ENCODE measurements around the gene METAP1.
"Not testable (repeated sequence)": the region's sequence is repeated elsewhere in the genome, so short reads cannot be mapped to it uniquely, and the experiment has no call there.

Gene METAP1

DNA sequence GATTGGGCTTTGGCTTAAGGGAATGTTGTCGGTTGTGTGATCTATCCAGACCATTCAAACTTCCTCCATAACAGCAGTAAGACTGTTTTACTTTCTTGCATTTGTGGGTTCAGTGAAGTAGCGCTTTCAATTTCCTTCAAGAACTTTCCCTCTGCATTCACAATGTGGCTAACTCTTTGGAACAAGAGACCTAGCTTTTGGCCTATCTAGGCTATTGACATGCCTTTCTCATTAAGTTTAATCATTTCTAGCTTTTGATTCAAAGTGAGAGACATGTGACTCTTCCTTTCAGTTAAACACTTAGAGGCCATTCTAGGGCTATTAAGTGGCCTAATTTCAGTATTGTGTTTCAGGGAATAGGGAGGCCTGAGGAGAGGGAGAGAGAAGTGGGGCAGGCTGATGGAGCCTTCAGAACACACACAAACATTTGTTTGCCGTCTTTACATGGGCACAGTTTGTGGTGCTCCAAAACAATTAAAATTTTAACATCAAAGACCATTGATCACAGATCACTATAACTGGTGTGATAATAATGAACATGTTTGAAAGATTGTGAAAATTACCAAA lies 59.0 kb downstream of the METAP1 start:
- in situ Hi-C loops (cut with MboI; ENCODE audit: low sequenced_read_pairs), result no loop called here

DNA sequence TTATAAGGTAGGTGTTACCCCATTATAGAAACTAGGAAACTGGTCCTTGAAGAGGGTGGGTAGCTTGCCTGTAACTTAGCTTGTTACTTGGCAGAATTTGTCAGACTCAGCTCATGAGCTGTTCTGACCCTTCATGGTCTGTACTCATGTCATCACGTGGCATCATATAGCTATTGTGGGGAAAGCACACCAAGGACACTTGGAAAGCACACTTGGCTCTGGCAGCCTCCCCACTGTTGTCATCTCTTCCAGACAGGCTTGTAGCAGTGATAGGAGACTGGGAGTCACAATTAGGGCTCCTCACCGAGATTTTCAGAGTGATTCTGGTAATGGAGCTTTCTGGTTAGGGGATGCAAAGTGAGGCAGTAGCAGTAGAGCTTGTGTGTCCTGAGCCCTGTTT lies 62.7 kb downstream of the METAP1 start:
- in situ Hi-C loops (cut with MboI; ENCODE audit: low sequenced_read_pairs), result no loop called here

GRCh38 chr4:99059550-99059949 lies 64.0 kb downstream of the METAP1 start:
- in situ Hi-C loops (cut with MboI; ENCODE audit: low sequenced_read_pairs), result no loop called here

GRCh38 chr4:99061048-99061700 lies 65.7 kb downstream of the METAP1 start:
- in situ Hi-C loops (cut with MboI; ENCODE audit: low sequenced_read_pairs), result no loop called here

GRCh38 chr4:99062120-99062519 lies 66.6 kb downstream of the METAP1 start:
- in situ Hi-C loops (cut with MboI; ENCODE audit: low sequenced_read_pairs), result no loop called here

GRCh38 chr4:99065521-99065920 lies 70.0 kb downstream of the METAP1 start:
- in situ Hi-C loops (cut with MboI; ENCODE audit: low sequenced_read_pairs), result not testable (repeated sequence)

- in situ Hi-C loops (cut with MboI; ENCODE audit: low sequenced_read_pairs), result no loop called here
These were observed 72.1 kb downstream of the METAP1 start for GRCh38 chr4:99067617-99068016.

- in situ Hi-C loops (cut with MboI; ENCODE audit: low sequenced_read_pairs), result no loop called here
These were observed 75.6 kb downstream of the METAP1 start for GRCh38 chr4:99071159-99071558.

- in situ Hi-C loops (cut with MboI; ENCODE audit: low sequenced_read_pairs), result no loop called here
These were observed 79.3 kb downstream of the METAP1 start for GRCh38 chr4:99074816-99075215.

GRCh38 chr4:99076292-99076976 lies 80.9 kb downstream of the METAP1 start:
- in situ Hi-C loops (cut with MboI; ENCODE audit: low sequenced_read_pairs), result no loop called here

DNA sequence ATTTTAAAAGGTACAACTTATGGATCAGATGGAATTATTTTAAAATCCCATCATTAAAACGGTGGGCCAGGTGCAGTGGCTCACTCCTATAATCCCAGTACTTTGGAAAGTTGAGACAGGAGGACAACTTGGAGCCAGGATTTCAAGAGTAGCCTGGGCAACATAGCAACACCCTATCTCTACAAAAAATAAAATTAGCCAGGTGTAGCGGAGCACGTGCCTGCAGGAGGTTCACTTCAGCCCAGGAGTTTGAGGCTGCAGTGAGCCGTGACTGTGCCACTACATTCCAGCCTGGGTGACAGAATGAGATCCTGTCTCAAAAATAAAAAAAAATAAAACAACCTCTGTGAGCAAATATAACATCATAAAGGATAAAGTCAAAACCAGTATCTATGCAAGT lies 81.7 kb downstream of the METAP1 start:
- in situ Hi-C loops (cut with MboI; ENCODE audit: low sequenced_read_pairs), result no loop called here

DNA sequence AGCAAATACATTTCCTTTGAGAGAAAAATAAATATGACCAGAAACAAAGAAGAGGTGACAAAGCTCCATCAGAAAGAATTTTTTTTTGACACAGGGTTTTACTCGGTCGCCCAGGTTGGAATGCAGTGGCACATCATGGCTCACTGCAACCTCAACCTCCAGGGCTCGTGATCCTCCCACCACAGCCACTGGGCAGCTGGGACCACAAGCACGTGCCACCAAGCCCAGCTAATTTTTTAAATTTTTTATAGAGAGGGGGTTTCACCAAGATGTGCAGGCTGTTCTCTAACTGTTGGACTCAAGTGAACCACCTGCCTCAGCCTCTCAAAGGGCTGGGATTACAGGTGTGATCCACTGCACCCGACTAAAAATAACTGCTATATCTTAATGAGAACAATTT lies 82.8 kb downstream of the METAP1 start:
- in situ Hi-C loops (cut with MboI; ENCODE audit: low sequenced_read_pairs), result no loop called here

DNA sequence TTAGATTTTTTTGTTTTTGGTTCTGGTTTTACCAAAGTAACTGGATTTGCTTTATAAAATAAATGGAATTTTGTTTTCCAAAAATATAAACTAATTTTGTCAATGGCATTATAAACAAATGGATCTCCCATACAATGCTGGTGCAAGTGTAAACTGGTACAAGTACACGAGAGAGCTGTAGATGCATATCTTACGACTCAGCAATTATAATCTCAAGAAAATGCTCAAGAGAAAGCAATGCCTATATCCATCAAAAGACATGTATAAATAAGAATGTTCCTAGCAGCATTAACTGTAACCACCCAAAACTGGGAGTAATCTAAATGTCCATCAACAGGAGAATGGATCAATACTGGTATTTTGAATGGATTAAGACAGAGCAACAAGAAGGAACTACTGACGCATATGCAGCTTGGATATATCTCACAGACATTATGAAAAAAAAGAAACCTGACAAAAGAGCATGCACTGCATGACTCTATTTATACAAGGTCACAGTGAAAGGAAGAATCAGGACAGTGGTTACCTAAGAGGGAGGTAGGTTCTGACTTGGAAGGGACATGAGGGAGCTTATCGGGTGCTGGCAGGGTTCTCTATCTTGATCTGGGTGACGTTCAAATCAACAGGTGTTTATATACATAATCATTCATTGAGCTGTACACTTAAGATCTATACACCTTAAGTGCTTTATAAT lies 83.6 kb downstream of the METAP1 start:
- in situ Hi-C loops (cut with MboI; ENCODE audit: low sequenced_read_pairs), result no loop called here

DNA sequence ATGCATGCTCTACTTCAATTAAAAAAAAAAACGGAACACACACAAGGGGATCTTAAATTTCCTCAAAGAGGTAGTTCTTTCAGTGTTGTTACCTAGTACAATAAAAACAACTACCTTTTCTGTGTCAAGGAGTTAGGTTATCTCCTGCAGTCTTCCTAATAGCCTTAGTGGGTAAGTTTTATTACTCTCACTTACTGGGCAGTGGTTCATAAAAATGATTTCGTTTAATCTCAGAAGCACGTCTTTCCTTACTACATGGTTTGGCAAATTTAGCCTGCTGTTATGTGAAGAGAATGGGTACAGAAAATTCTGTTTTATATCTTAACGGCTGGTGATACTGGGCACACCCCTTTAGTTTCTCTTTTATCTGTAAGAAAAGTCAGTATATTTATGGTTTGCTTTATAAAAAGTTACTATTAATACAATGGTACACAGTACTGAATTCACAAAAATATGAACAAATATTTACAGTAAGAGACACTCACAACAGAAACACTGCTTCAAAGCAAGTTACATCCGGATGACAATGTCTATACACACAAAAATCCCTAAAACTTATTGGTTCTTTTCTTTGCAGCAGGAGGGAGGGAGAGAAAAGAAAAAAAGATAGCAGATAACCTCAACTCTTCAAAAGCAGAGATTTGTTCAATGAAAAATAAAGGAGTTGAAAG lies 84.2 kb downstream of the METAP1 start:
- in situ Hi-C loops (cut with MboI; ENCODE audit: low sequenced_read_pairs), result no loop called here

- in situ Hi-C loops (cut with MboI; ENCODE audit: low sequenced_read_pairs), result not testable (repeated sequence)
These were observed 85.3 kb downstream of the METAP1 start for GRCh38 chr4:99080869-99081268.

- in situ Hi-C loops (cut with MboI; ENCODE audit: low sequenced_read_pairs), result no loop called here
These were observed 86.7 kb downstream of the METAP1 start for GRCh38 chr4:99082192-99082591.

- in situ Hi-C loops (cut with MboI; ENCODE audit: low sequenced_read_pairs), result no loop called here
These were observed 89.1 kb downstream of the METAP1 start for GRCh38 chr4:99084595-99084994.

- in situ Hi-C loops (cut with MboI; ENCODE audit: low sequenced_read_pairs), result no loop called here
These were observed 92.5 kb downstream of the METAP1 start for GRCh38 chr4:99088023-99088449.

DNA sequence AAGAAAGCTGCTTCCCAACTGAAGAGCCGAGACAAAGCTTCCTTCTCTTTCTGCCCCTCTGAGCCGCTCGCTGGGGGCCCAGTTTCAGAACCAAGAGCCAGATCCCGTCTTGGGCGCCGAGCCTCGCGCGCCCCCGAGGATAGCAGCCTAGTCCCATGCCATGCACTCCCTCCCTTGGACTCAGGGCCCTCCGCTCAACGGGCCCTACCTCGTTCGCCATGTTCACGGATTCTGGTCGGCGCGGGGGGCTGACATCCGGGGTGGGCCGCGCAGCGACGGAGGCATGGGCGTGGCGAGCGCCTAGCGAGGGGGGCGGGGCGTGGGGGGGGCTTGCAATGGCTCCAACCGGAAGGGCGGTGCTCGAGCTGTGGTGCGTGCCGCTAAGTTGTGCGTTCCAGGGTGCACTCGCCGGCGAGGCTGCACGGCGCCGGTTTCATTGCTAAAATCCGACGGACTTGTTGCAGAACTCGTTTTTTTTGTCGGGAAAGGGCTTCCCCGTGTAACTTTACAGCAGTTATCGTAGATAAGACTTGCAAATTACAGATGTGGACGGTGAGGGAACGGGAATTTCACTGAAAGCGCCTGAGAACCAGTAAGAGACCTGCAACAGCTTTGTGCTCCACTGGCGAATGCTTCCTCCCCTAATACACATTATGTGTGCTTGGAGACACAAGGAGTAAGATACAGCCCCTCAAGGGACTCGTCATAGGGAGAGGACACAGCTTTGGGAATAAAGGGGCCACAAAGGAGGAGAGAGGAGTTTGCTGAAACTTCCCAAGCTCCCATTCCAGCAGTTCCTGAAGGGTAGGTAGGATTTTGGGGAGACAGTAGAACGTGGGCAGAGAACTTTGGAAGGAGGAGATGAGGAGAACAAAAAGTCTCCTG lies 93.2 kb downstream of the METAP1 start, which contains the start of gene ADH5:
ADH5 (minus strand) TSS at position 308 of the 885 bp plus-strand sequence; CDS start at position 220, 88 bp downstream.
- in situ Hi-C loops (cut with MboI; ENCODE audit: low sequenced_read_pairs), result no loop called here

All from HL-60/S4 (cell line).